ENCODE measurements around the gene KCNQ2.

Gene KCNQ2

DNA sequence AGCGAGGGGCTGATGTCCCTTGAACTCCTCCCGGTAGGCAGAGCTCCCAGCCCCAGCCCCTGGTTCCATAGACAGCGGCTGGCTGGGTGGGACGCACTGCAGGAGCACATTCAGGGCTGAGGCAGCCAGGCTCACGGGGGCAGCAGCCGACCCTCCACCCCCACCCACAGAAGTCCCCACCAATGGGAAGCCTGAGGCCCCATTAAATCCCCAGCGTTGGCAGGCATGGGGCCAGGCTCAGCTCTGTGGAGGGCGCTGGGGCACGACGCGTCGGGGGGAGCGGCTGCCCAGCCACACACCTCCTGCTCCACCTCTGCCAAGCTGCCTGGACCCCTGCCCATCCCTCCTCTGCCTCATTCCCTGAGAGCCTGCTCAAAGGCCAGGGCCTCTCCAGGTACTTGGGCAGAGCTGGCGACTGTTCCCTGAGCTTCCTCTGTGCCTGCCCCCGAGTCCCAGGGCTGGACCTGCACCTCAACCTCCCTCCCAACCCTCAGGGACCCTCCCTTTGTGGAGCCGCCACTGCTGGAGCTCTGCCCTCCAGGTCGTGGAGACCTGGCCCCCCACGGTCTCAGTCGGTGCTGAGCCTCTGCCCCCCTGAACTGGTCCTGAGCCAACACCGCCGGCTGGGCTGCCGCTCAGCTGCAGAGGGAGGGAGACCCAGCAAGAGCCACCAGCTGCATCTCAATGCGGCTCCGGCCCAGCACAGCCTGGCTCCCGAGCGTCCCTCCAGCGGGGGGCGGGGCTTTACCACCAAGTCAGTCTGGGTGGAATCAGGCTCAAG lies 120.5 kb downstream of the KCNQ2 start:
- peak; percentile 76 for DNase-seq

DNA sequence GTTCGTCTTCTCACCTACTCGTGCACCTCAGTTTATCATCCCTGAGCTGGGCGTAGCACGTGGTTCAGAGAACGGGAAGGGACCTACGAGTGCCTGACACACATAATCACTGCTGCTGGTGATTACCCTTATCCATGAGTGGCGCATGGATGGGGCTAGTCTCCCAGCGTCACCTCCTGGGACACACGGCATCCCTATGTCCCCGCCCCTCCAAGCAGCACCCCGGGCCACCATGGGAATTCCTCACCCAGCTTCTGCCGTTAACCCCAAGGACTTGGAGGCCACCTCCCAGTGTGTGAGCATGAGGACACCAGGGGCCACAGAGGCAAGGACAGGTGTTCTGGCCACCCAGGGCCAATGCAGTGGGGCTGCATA lies 121.1 kb downstream of the KCNQ2 start:
- DNase-seq = no peak

DNA sequence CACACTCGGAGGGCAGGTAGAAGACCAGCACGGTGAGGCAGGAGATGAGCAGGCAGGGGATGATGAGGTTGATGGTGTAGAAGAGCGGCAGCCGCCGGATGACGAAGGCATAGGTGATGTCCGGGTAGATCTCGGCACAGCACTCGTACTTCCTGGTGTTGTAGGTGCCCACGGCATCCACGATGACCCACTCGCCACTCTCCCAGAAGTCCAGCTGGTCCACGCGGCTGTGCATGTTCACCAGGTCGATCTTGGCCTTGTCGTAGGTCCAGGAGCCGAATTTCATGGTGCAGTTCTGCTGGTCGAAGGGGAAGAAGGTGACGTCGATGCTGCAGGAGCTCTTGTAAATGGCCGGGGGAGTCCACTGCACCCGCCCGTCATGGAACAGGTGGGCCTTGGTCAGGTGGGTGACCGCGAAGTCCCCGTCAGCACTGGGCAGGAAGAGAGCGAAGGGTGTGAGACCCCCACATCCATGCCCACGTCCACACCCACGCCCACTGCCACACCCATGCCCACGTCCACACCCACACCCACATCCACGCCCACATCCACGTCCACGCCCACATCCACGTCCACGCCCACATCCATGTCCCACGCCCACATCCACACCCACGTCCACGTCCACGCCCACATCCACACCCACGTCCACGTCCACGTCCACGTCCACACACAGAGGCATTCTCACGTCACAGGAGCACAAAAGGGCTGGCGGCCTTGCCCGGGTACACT lies 121.7 kb downstream of the KCNQ2 start:
- no peak for DNase-seq

Measured in right forelimb (tissue), 1 donor.